HG03469 (cell line): ENCODE data around the gene LCAT.

Experiments
- ATAC-seq: cut with Tn5 transposase; IDR thresholded peaks from one replicate; pipeline ENCODE4 v1.9.1; 2021; ENCODE audit warnings: mild to moderate bottlenecking, moderate library complexity, moderate number of reproducible peaks; ENCODE audit not compliant: unreplicated experiment

Gene LCAT

DNA sequence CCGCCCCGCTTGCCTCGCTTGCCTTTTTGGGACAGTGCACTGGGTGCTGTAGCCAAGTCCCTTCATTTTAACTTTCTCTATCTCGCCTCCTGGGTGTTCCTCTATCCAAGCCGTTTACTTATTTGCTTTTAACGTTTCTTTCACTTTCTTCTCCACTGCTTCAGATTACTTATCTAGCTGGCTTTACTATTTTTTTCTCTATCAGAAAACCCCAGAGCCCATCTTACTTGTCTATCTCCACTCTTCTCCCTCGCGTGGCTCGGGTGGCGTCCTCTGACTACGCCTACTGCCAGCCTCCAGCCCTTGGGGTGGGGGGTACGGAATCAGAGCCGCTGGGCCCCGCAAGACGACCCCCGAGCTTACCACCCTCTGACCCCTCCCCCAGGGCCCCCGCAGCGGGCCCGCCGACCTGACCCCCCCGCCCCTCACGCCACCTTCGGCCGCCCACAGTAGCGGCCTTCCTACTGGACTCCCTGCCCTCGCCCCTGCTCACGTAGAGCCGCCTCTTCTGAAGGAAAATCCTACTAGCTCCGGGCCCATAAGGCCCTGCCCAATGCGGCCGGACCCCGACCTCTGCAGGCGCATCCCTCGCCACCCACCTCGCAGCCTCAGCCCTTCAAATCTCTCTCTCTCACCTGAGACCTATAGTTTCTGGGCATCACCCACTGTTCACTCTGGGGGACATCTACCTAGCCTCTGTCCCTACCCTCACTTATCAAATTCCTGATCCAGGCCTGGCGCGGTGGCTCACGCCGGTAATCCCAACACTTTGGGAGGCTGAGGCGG is 25.5 kb upstream of the LCAT start:
- ATAC-seq = no peak

DNA sequence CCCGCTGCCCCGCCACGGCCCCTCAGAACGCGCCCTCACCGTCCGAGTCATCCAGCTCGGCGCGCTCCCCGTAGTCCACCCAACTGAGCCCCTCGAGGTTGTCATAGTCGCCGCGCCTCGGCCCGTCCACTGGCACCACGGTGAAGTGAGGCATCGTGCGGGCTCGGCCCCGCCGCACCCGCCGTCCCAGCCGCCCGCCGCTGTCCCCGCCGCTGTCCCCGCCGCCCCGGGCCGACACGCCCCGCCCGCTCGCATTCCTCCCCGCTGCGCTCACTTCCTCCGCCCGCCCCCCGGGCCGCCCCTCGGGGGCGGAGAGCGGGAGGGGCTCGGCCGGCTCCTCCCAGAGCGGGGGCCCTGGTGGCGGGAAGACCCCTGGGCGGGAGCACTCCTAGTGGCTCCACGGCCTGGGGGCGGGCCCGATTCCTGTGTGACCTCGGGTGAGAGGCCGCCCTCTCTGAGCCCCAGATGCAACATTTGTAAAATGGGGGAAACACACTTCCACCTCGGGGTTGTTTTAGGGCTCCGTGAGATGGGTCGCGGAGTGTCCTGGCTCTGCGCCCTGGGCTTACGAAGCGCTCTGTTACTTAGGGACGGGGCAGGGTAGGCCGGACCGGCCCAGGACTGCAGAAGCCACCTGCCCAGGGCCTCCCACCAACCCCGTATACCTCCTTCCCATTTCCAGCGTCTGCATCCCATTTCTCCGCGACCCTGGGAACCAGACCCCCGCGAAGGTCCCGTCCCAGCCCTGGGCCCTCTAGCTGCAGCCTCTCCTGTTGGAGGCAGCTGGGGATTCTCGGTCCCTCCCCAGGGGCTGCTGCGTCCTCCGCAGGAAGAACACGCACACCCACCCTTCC is 24.7 kb upstream of the LCAT start, which contains the start of gene SLC12A4:
Gene SLC12A4 (minus strand): TSS at position 238 of the 854 bp plus-strand sequence. CDS start 84 bp downstream, at position 154.
- peak; percentile 61 for ATAC-seq

DNA sequence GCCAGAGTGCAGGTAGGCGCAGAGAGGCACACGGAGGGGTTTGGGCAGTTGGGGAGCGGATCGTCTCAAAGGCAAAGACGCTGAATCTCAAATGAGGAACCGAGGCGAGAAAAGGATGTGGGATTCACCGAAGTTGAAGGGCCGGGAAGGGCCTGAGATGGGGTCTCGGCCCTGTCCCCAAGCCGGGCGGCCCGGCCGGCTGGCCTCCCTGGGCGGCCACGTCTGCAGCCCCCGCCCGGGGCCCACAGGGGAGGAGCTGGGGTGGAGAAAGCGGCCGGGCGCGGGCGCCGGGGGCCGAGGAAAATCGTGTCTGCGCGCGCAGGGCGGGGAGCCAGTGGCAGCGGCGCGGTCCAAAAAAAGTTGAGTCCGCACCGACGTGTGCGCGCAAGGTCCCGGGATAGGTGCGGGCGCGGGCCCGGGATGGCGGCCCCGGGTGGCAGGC is 24.1 kb upstream of the LCAT start:
- peak; percentile 17 for ATAC-seq

DNA sequence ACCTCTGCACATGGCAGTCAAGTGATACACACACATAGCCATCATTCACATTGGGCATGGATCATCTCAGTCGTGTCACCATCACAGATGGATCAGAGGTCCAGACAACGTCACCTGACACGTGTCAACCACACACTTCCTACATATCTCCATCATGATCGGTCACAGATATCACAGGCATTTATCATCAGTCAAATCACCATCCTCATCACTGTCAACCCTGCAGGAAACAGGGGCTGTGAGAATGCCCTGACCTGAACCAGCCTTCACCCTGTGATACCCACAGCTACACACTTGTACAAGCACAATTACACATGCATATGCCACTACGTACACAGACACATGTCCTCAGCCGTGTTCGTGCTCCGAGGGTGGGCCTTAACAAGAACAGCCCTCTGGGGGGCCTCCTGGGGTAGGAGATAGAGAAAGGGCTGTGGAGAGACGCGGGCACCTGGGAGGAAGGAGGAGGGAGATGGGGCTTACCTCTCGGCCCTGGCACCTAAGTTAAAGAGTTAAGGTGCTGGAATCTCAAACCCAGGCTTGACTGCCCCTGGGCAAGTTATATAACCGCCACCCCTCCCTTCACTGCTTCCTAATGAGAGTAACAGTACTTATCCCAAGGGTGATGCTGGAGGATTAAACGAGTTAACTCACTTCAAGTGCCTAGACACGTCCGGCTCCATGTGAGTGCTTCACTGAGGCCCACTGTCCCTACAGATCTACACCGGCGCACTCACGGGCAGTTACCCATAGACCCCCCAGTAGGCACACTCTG is 23.4 kb upstream of the LCAT start:
- no peak for ATAC-seq

DNA sequence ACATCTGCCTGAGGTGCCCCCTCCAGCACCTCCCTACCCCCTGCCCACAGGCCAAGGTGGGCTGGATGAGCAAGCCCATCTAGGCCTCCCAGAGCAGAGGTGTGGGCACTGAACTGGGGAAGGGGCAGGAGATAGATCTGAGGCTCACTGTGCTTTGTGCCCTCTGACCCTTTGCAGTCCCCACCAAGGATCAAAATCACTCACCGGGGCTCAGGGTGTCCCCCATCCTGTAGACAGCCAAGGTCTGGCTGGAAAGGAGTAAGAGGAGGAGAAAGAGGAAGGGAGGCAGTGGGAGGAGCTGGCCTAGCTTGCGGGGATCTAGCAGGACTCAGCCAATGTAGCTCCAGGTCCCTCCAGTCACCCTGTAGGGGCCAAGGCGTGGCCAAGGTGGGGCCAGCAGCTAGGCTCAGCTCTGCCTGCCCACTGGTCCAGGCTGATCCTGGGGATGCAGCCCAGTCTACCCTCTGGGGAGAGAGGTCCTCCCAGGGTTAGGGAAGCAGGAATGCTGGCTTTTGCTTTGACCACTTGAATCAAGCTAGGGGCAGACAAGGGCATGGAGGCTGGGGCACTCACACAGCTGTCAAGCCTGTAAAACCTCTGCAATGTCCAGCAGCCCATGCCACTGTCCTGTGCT is 22.7 kb upstream of the LCAT start:
- ATAC-seq = no peak

DNA sequence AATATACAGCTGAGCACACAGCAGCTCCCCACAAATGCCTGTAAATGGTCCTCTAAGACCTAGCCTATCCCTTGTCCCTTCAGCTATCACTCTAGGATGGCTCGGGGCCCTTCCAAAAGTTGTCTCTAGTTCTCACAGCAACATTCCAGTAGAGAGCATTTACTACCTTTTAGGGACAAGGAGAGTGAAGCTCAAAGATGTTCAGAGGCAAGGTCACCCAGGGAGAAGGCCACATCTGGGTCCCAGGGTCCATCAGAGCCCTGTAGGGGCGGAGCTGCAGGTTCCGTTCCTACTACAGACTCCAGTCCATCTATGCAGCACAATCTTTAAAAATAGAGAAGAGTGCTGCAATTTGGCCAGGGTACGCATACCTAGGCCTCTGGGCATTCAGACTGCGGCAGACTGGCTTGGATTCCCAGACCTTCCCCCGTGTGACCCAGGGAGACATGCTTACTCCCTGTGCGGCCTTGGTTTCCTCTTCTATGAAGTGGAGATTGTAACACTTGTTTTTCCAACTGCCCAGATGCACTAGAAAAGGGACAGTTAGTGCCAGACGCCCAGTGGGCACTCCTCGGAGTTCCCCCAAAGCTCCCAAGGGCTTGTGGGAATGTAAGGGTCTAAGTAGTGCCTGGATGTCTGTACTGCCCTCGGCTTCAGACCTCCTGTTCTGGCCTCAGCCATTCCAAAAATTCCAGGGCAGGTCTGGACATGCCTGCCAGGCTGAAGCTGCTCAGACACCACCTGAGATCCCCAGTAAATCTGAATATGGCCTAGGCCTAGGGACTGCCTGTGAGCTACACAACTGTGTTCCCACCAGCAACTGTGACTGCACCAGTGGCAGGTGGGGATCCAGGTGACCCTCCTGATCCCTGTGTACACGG is 22.0 kb upstream of the LCAT start:
- ATAC-seq = no peak

DNA sequence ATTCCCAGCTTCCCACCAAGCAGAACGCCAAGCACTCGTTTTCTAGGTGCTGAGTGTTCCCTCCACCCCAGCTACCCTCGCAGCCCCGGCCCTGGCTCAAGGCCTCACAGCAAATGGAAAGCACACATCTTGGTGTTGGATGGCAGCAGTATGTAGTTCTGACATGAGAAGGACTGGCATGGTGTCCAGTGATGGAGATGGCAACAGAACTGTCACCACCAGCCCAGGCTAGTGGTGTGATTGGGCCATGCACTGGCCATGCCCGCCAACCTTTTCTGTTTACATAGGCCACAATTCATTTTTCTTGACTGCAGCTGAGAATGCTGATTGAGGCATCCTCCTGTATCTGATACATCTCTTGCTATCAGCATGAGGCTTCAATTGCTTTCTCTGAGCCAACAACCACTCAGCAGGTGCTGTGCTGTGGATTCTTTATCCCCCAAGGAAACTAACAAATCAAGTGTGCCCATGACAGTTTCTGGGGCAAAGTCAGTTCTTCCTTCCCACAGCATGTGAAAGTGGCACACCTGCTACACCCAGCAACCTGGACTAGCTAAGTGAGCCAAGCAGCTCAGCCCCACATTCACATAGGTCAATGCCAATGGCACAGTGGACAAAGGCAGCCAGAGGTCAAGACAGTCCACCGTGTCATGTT is 20.7 kb upstream of the LCAT start:
- ATAC-seq = no peak

DNA sequence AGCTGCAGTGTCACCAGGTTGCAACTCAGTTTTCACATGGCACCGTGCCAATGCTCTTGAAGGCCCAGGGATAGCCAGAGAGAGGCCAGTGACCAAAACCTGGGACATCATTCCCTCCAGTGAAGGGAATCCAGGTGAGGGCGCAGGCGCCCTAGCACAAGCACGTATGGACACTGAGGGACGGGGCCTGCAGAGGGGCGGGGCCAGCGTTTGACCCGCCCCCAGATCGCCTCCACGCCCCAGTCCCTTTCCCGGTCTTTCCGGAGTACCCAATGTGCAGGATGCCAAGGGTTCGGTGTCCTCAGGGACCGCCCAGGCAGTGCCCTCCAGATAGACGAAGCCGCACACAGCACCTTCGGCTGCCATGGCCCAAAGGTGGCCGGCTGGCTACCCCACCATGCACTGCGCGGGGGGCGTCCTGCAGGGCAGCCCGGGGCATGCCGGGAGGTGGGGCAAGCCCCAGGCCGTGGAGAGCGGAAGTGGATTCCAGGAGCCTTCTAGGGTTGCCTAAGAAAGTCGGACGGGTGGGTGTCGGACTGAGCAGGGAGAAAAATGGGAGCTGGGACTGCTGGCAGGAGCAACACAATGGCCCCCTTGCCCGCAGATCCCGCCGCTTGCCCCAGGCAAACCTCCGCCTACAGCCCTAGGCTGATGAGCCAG is 19.9 kb upstream of the LCAT start:
- ATAC-seq = no peak

DNA sequence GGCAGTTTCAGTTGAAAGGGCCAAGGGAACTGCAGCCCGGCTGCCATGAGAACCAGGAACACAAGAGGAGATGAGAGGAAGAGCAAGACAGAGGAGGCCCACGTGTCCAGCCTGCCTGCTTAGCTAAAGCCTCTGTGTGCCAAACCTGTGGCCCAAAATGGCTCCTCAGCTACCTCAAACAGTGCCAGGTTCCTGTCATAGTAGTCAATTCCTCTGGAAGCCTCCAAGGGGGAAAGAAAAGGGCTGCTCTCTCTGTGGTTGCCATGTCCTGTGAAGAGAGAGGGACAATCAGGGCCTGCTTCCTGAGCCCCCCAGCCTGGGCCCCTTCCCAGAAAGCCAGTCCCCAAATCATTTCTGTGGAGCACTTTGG is 19.4 kb upstream of the LCAT start:
- ATAC-seq = no peak

DNA sequence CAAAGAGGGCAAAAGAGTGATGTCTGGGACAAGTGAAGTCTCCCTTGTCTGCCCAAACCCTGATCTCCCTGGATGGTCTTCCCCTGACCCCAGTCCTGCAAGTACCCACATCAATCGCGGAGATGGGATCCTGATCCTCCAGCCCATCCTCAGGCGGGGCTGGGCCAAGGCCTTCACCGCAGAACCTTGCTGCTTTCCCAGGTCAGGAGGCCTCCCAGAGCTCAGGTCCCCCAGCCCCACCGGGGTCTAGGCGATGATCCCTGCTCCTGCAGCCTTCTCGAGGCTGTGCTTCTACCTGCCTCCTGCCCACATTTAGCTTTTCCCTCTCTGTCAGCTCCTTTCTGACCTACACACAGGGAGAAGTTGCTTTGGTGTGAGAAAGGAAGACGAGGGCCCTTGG is 18.2 kb upstream of the LCAT start:
- no peak for ATAC-seq

DNA sequence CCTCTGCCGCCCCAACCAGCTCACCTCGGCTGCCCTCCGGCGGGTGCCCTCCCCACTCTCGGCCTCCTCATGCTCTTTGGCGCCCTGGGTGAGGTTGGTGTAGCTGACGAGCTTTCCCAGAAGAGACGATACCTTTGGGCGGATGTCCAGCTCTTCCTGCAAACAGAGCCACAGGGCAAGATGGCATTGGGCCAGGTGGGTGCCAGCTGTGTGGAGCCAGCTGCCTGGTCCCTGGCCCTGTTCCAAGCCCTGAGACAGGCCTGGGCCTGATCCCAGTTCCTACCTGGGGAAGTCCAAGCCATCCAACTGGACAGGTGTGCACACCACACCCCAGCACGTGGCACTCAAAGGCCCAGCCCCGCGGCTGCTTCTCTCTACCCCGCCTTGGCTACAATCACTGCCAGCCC is 17.6 kb upstream of the LCAT start:
- no peak for ATAC-seq

DNA sequence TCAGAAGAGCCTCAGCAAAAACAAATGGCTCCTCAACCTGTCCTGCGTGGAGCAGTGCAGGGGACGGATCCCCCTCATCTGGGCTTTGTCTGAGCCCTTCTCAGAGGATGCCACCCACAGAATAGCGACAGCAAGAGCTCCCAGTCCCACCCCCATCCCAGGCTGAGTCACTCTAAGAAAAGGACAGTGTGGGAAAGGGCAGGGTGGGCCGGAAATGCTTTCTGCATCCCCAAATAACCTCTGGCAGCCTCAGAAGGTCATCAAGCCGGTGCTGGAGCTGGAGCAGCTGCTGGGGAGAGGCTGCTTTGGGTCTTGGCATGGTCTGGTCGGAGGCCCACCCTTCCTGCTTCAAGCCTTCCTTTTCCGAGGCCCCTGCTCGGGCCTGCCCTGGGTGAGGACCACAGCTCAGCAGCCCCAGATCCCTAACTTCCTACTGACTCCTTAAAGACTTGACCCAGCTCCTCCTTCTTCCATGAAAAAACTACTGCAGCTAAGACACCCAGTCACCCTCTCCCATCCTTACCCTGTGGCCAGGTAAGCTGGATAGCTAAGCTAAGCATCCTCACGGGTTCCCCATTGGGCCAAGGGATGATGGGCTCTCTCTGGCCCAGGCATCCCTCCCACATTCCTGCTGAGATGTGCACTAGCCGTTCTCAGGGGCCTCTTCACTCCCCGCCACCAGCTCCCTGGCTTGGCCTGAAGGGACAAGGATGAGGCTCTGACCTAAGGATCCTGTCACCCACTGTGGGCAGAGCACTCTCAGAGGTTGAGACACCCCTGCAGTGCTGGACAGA is 15.8 kb upstream of the LCAT start:
- ATAC-seq = no peak

DNA sequence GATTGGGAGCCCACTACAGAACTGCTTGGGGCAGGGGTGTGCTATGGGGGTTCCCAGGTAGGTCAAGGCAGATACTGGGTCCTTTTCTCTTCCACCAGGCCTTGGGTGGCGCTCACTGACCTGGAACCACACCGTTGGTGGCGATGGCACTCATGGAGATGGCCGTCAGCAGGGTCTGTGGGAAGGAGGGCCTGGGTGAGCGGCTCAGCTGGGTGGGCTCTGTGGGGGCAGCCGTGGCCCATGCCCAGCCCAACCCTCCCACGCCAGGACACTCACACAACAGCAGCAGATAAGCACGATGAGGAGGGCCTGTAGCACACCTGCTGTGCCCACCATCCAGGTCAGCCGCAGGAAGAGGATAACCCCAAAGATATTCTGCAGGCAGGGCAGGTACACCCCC is 13.7 kb upstream of the LCAT start:
- ATAC-seq = no peak

DNA sequence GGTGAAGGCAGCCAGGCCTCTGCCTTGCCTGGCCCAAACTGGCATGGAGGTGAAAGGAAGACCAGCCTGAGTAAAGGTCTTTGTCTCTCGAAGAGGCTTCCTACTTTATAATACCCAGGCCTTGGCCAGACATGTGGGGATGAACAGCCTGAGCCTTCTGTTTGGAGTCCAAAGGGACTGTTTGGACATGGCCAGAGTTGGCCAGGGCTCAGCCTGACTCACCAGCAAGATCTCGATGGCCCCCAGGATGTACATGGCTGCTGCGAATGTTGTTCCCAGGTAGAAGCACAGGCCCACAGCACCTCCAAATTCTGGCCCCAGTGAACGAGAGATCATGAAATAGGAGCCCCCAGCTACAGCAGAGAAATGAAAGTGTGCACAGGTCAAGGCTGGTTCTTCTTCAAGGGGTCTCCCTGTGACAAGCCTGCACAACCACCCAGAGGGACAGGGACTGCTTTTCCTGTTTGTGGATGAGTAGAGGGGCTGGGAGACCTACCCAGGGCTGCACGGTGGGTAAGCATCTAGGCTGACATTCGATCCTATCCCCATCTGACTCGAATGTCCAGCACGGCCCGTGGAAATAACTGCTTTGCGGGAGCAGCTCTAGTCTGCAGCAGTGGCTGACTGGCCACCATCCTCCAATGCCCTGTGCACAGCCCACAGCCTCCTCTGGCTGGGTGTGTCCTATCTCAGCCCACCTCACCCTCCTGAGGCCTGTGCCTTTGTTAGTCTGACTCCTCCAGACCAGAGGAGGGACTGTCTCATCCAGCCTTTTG is 10.7 kb upstream of the LCAT start:
- ATAC-seq = no peak

DNA sequence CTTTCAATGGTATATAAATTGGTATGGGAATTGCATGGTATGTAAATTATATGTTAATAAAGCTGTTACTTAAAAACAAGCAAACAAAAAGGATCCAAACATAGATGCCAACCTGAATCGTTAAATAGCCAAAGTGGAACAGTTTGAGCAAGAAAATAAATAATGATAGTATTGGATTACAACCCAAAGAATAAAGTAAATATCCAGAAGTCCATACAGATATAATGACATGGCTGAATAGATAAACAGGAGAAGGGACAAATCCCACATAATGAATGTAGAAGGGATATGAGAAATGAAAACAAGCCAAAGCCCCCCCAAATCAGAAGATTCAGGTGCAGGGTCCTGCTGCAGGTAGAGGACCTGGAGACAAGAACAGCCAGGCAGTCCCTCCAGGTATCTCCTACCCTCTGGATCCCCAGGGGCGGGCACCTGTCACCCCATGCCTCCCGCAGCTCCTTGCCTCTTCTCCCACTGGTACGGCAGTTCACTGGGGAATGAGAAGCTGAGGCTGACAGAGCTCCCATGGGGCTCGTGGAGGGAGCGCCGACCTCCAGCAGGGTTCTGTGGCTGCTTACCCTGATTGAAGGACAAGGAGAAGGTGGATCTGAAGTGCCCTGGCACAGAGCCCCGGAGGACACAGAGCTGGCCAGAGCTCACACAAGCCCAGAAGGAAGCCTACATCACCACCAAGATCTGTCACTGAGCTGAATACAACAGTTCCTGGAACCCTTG is 9.9 kb upstream of the LCAT start:
- no peak for ATAC-seq

DNA sequence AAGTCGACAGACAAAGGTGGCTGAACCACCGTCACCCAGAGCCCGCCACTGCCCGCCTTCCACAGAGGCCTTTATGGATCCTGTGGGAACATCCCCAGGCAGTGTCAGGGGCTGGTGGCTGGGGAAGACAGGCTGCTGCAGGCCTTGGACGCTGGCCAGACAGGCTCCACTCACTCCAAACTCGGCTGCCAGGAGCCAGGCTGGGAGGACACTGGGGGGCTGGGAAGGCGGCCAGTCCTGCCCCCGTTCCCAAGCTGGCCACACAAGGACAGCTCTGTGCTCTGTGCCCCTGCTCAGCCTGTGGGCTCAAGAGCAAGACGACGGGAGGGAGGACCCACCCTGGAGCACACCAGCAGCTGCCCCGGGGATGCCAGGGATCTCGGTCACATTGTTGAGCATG is 7.6 kb upstream of the LCAT start:
- ATAC-seq = no peak
